Skin epidermis (tissue), 12 donors: ENCODE measurements around the gene MAP2K2.
"Not testable (repeated sequence)": the region's sequence is repeated elsewhere in the genome, so short reads cannot be mapped to it uniquely, and the experiment has no call there.

ENCODE experiments used
- H3K27ac ChIP-seq, 21 experiments: fragments of 200-600 bp; sonication (generic) in 11 of 21; one replicate each; pipeline ENCODE4 v1.5.0; 2020; ENCODE audit warnings: mild to moderate bottlenecking in 3 of 21, inconsistent platforms in 2 of 21, moderate library complexity in 2 of 21
- H3K4me3 ChIP-seq, 7 experiments: fragments of 200-600 bp; sonication (generic) in 2 of 7; one replicate each; pipeline ENCODE4 v1.5.0; 2020; ENCODE audit warnings: inconsistent platforms in 2 of 7, mild to moderate bottlenecking in 2 of 7, moderate library complexity in 1 of 7

Gene MAP2K2

GRCh38 chr19:4123615-4124568 is at the start of gene MAP2K2:
MAP2K2 (minus strand) TSS chr19:4124122; CDS start chr19:4123875, 247 bp downstream.
- H3K4me3 ChIP-seq: peak within 1 kb of the TSS; percentile 69 to 89 (median 77)
- peak within 1 kb of the TSS in 20 of 21 experiments; percentile 61 to 93 (median 87) for H3K27ac ChIP-seq

- no peak overlapping the region for H3K4me3 ChIP-seq
These were observed 49.0 kb upstream of the MAP2K2 start for GRCh38 chr19:4172861-4173473.

GRCh38 chr19:4171676-4172075 is 47.8 kb upstream of the MAP2K2 start:
- Histone ChIP-seq H3K27ac (no peak overlapping the region), H3K4me3 (no peak overlapping the region)

More at GRCh38 chr19:4172861-4173473, 49.0 kb upstream of the MAP2K2 start:
- no peak overlapping the region for H3K27ac ChIP-seq

- H3K4me3 ChIP-seq: no peak overlapping the region
- H3K27ac ChIP-seq: no peak overlapping the region
These were observed 40.3 kb upstream of the MAP2K2 start for GRCh38 chr19:4164262-4164661.

GRCh38 chr19:4161415-4162077 is 37.6 kb upstream of the MAP2K2 start:
- Histone ChIP-seq H3K4me3 (no peak overlapping the region), H3K27ac (no peak overlapping the region)

- H3K4me3 ChIP-seq, H3K27ac ChIP-seq: not testable (repeated sequence)
These were observed 34.0 kb upstream of the MAP2K2 start for GRCh38 chr19:4157971-4158370.

GRCh38 chr19:4157164-4157563 is 33.2 kb upstream of the MAP2K2 start:
- Histone ChIP-seq H3K4me3 (no peak overlapping the region), H3K27ac (no peak overlapping the region)

- H3K27ac ChIP-seq: no peak overlapping the region
- no peak overlapping the region for H3K4me3 ChIP-seq
These were observed 30.8 kb upstream of the MAP2K2 start for GRCh38 chr19:4154571-4155312.

GRCh38 chr19:4152241-4152998 is 28.5 kb upstream of the MAP2K2 start:
- H3K27ac ChIP-seq: no peak overlapping the region
- no peak overlapping the region for H3K4me3 ChIP-seq

GRCh38 chr19:4151623-4152022 is 27.7 kb upstream of the MAP2K2 start:
- no peak overlapping the region for H3K27ac ChIP-seq
- no peak overlapping the region for H3K4me3 ChIP-seq

GRCh38 chr19:4149518-4150288 is 25.8 kb upstream of the MAP2K2 start:
- no peak overlapping the region for H3K27ac ChIP-seq

GRCh38 chr19:4144666-4145249 is 20.8 kb upstream of the MAP2K2 start:
- no peak overlapping the region for H3K27ac ChIP-seq
- H3K4me3 ChIP-seq: no peak overlapping the region

More at GRCh38 chr19:4149518-4150288, 25.8 kb upstream of the MAP2K2 start:
- H3K4me3 ChIP-seq: no peak overlapping the region

GRCh38 chr19:4142916-4143315 is 19.0 kb upstream of the MAP2K2 start:
- not testable (repeated sequence) for H3K27ac ChIP-seq

GRCh38 chr19:4140237-4140711 is 16.4 kb upstream of the MAP2K2 start:
- Histone ChIP-seq H3K27ac (no peak overlapping the region), H3K4me3 (no peak overlapping the region)

More at GRCh38 chr19:4142916-4143315, 19.0 kb upstream of the MAP2K2 start:
- not testable (repeated sequence) for H3K4me3 ChIP-seq

- H3K4me3 ChIP-seq: no peak overlapping the region
- no peak overlapping the region for H3K27ac ChIP-seq
These were observed 15.8 kb upstream of the MAP2K2 start for GRCh38 chr19:4139614-4140236.

GRCh38 chr19:4138445-4138844 is 14.5 kb upstream of the MAP2K2 start:
- no peak overlapping the region for H3K4me3 ChIP-seq
- H3K27ac ChIP-seq: no peak overlapping the region

- Histone ChIP-seq H3K4me3 (no peak overlapping the region), H3K27ac (no peak overlapping the region)
These were observed 12.8 kb upstream of the MAP2K2 start for GRCh38 chr19:4136680-4137088.
